HCT116 (cell line): ENCODE results near the gene GNLY. TPM values are rescaled to one million over a fixed set of nuclear protein-coding genes. Genes with fewer than 3 reads are reported as not detected.

Source experiments
- ATAC-seq: fragments of 200-7000 bp; cut with Tn5 transposase; 2 replicates; pipeline ENCODE4 v1.9.1; 2020; ENCODE audit warnings: mild to moderate bottlenecking, moderate library complexity
- BruUV-seq: library from RNA; stranded (reverse); fragments of 400-500 nt; replicated peaks from 2 replicates; lab custom pipeline; 2021; lab: Mats Ljungman, UMichigan
- CTCF ChIA-PET: fragments of 300-600 bp; sonication (Branson Sonifier 250); formaldehyde crosslinking; loops from one replicate; lab custom pipeline; 2021; ENCODE audit warnings: antibody characterized with exemption; lab: Charles Lee
- POLR2A ChIA-PET: fragments of 300-600, 350-600 bp; sonication (Branson Sonifier 250); formaldehyde crosslinking; loops from one replicate; lab custom pipeline; 2021; ENCODE audit warnings: antibody characterized with exemption; lab: Charles Lee
- RAD21 ChIA-PET, 2 experiments: fragments of 300-600 bp; sonication (Branson Sonifier 250); formaldehyde crosslinking; loops; one replicate each; lab custom pipeline; 2023; ENCODE audit warnings: low total read pairs in 2 of 2; ENCODE audit not compliant: uncharacterized antibody in 2 of 2, unreplicated experiment in 2 of 2, low non-redundant PET in 1 of 2; lab: Charles Lee
- DNase-seq: peaks from one replicate; pipeline ENCODE4 v3.0.0-alpha.2; 2010; ENCODE audit warnings: low read depth, low spot score
- H2AFZ ChIP-seq: fragments of 200-600 bp; shearing (Covaris generic), sonication (generic); 2 replicates; pipeline ENCODE4 v1.6.1; 2017; ENCODE audit warnings: low read depth, mixed run types, mixed read lengths, antibody characterized with exemption, low read length; ENCODE audit not compliant: poor library complexity, severe bottlenecking
- H3K27ac ChIP-seq: 2 replicates; pipeline ENCODE4 v1.5.1; 2012; ENCODE audit warnings: low read depth, low read length
- H3K27me3 ChIP-seq: fragments of 200-600 bp; sonication (generic); 2 replicates; pipeline ENCODE4 v1.6.1; 2016; ENCODE audit warnings: mixed run types, low read length, mixed read lengths; ENCODE audit not compliant: insufficient read depth
- H3K36me3 ChIP-seq, 2 experiments: fragments of 200-500 bp in 1 of 2; fragments of 200-600 bp in 1 of 2; sonication (Bioruptor generic) in 1 of 2; sonication (generic) in 1 of 2; 2 replicates each; pipeline versions ENCODE4 v1.5.1 to v1.6.1; 2014 to 2016; ENCODE audit warnings: low read length in 2 of 2, inconsistent platforms in 1 of 2, mixed read lengths in 1 of 2, mixed run types in 1 of 2; ENCODE audit not compliant: insufficient read depth in 2 of 2, control insufficient read depth in 1 of 2
- H3K4me1 ChIP-seq, 2 experiments: fragments of 200-600 bp in 1 of 2; sonication (generic) in 1 of 2; 2 replicates each; pipeline versions ENCODE4 v1.5.1 to v1.6.1; 2012 to 2017; ENCODE audit warnings: low read length in 2 of 2, inconsistent platforms in 1 of 2, mild to moderate bottlenecking in 1 of 2, mixed read lengths in 1 of 2, mixed run types in 1 of 2, moderate library complexity in 1 of 2; ENCODE audit not compliant: insufficient read depth in 2 of 2, control insufficient read depth in 1 of 2
- H3K4me2 ChIP-seq: fragments of 200-600 bp; sonication (generic); 2 replicates; pipeline ENCODE4 v1.6.1; 2017; ENCODE audit warnings: mixed run types, low read length, mixed read lengths
- H3K4me3 ChIP-seq, 2 experiments: fragments of 200-600 bp in 1 of 2; sonication (generic) in 1 of 2; replicated peaks in 1 of 2; 2 replicates each; pipeline ENCODE4 v1.5.1; 2011 to 2016; ENCODE audit warnings: low read length in 2 of 2, control low read depth in 1 of 2, low read depth in 1 of 2, mild to moderate bottlenecking in 1 of 2, mixed read lengths in 1 of 2, mixed run types in 1 of 2
- H3K79me2 ChIP-seq: fragments of 200-600 bp; sonication (generic); 2 replicates; pipeline ENCODE4 v1.6.1; 2017; ENCODE audit warnings: mild to moderate bottlenecking, mixed run types, low read length, moderate library complexity, mixed read lengths; ENCODE audit not compliant: insufficient read depth
- H3K9ac ChIP-seq: fragments of 200-600 bp; sonication (generic); 2 replicates; pipeline ENCODE4 v1.6.1; 2016; ENCODE audit warnings: low read length, mixed read lengths
- H3K9me2 ChIP-seq: fragments of 200-600 bp; sonication (generic), shearing (Covaris generic); 2 replicates; pipeline ENCODE4 v1.6.1; 2017; ENCODE audit warnings: mixed run types, mild to moderate bottlenecking, moderate library complexity; ENCODE audit not compliant: insufficient read depth
- H3K9me3 ChIP-seq, 2 experiments: fragments of 200-500 bp in 1 of 2; fragments of 200-600 bp in 1 of 2; sonication (Bioruptor generic) in 1 of 2; sonication (generic) in 1 of 2; 2 replicates each; pipeline ENCODE4 v1.6.1; 2014 to 2017; ENCODE audit warnings: low read length in 2 of 2, mixed read lengths in 2 of 2, inconsistent platforms in 1 of 2, low read depth in 1 of 2, mild to moderate bottlenecking in 1 of 2, mixed run types in 1 of 2, moderate library complexity in 1 of 2; ENCODE audit not compliant: control insufficient read depth in 1 of 2, insufficient read depth in 1 of 2
- H4K20me1 ChIP-seq: fragments of 200-600 bp; sonication (generic), shearing (Covaris generic); 2 replicates; pipeline ENCODE4 v1.6.1; 2017; ENCODE audit warnings: mixed run types, mild to moderate bottlenecking, moderate library complexity; ENCODE audit not compliant: insufficient read depth
- ATF3 ChIP-seq: IDR thresholded peaks from 2 replicates; pipeline ENCODE4 v1.6.1; 2012
- CBX3 ChIP-seq: IDR thresholded peaks from 2 replicates; pipeline ENCODE4 v1.6.1; 2012; ENCODE audit warnings: low read depth
- CEBPB ChIP-seq: IDR thresholded peaks from 2 replicates; pipeline ENCODE4 v1.6.1; 2012; ENCODE audit warnings: low read depth
- CTCF ChIP-seq, 3 experiments: fragments of 200-600 bp in 1 of 3; sonication (generic) in 1 of 3; IDR thresholded peaks in 2 of 3; conservative IDR thresholded peaks in 1 of 3; 2 replicates each; pipeline ENCODE4 v1.5.1; 2012 to 2017; ENCODE audit warnings: low read depth in 2 of 3, low read length in 2 of 3, antibody characterized with exemption in 1 of 3, borderline replicate concordance in 1 of 3, control low read depth in 1 of 3, mild to moderate bottlenecking in 1 of 3, mixed read lengths in 1 of 3, mixed run types in 1 of 3, moderate library complexity in 1 of 3; ENCODE audit not compliant: insufficient read depth in 1 of 3
- ELF1 ChIP-seq: IDR thresholded peaks from 2 replicates; pipeline ENCODE4 v1.6.1; 2012; ENCODE audit warnings: low read depth, borderline replicate concordance
- EZH2 ChIP-seq: fragments of 200-600 bp; sonication (generic); IDR thresholded peaks from 2 replicates; pipeline ENCODE4 v1.6.1; 2017; ENCODE audit warnings: antibody characterized with exemption, mixed run types
- EZH2phosphoT487 ChIP-seq: fragments of 200-600 bp; IDR thresholded peaks from 2 replicates; pipeline ENCODE4 v1.6.1; 2018; ENCODE audit warnings: antibody characterized with exemption, borderline replicate concordance
- FOSL1 ChIP-seq: IDR thresholded peaks from 2 replicates; pipeline ENCODE4 v1.6.1; 2012; ENCODE audit warnings: low read depth
- JUND ChIP-seq: IDR thresholded peaks from 2 replicates; pipeline ENCODE4 v1.6.1; 2012
- POLR2AphosphoS5 ChIP-seq: IDR thresholded peaks from 2 replicates; pipeline ENCODE4 v1.6.1; 2011; ENCODE audit warnings: mild to moderate bottlenecking, low read depth, low read length, moderate library complexity
- SIN3A ChIP-seq: IDR thresholded peaks from 2 replicates; pipeline ENCODE4 v1.6.1; 2012; ENCODE audit warnings: low read depth
- SP1 ChIP-seq: IDR thresholded peaks from 2 replicates; pipeline ENCODE4 v1.6.1; 2012; ENCODE audit warnings: low read depth
- SRF ChIP-seq: IDR thresholded peaks from 2 replicates; pipeline ENCODE4 v1.6.1; 2012; ENCODE audit warnings: low read depth
- TCF7L2 ChIP-seq: IDR thresholded peaks from 2 replicates; pipeline ENCODE4 v1.7.0; 2011; ENCODE audit warnings: borderline replicate concordance, inconsistent platforms; ENCODE audit not compliant: insufficient read depth, insufficient read length; ENCODE audit errors: extremely low read depth
- YY1 ChIP-seq: IDR thresholded peaks from 2 replicates; pipeline ENCODE4 v1.6.1; 2011; ENCODE audit warnings: low read length, low read depth, moderate library complexity, mild to moderate bottlenecking; ENCODE audit not compliant: insufficient replicate concordance; ENCODE audit errors: extremely low read depth
- ZBTB33 ChIP-seq: IDR thresholded peaks from 2 replicates; pipeline ENCODE4 v1.6.1; 2011; ENCODE audit warnings: mild to moderate bottlenecking, low read length, moderate library complexity; ENCODE audit not compliant: insufficient replicate concordance; ENCODE audit errors: extremely low read depth
- intact Hi-C: fragments of 100-400 bp; cut with micrococcal nuclease; formaldehyde crosslinking; loops from 2 replicates; pipeline ENCODE4 v1.10.0; 2022
- total RNA-seq: library from RNA; stranded (reverse); gene quantifications from one replicate; pipeline ENCODE4 v1.2.1, GENCODE V29; 2021; ENCODE audit not compliant: unreplicated experiment

GNLY gene
- total RNA-seq, 1 experiment from 2014 or later: 0.74 TPM

- intact Hi-C loops: loop anchor here (10.0 kb wide), 1 partner anchor 362 kb away; no protein-coding TSS in a partner anchor
- BruUV-seq: no TSS peak
Measured at GRCh38 chr2:85722519-85722918, 28.4 kb downstream of the GNLY start.

More at GRCh38 chr2:85722519-85722918, 28.4 kb downstream of the GNLY start:
- no peak for ATAC-seq
- no peaks in the 10 kb centered on the region for H3K79me2 ChIP-seq
- H4K20me1 ChIP-seq: no peaks in the 10 kb centered on the region
- TF ChIP-seq ELF1: no peak
- TF ChIP-seq CBX3: no peak
- TF ChIP-seq FOSL1: no peak
- no peak for TF ChIP-seq POLR2AphosphoS5
- no peak for TF ChIP-seq ATF3
- TF ChIP-seq ZBTB33: no peak
- TF ChIP-seq YY1: no peak
- TF ChIP-seq TCF7L2: no peak
- no peak for TF ChIP-seq SP1
- TF ChIP-seq EZH2: no peak
- no peak for TF ChIP-seq CEBPB
- TF ChIP-seq SRF: no peak
- no peak for TF ChIP-seq EZH2phosphoT487
- no peak for TF ChIP-seq SIN3A
- no peak for TF ChIP-seq CTCF (IDR thresholded peaks at IDR 0.05 in 2 of 3, conservative IDR thresholded peaks at IDR 0.05 in 1 of 3; ENCODE audit: borderline replicate concordance in 1 of 3, insufficient read depth in 1 of 3, low read depth in 2 of 3, low read length in 2 of 3)
- no peak for TF ChIP-seq JUND
- TF ChIP-seq, all 23 proteins: peak for 0
- Histone ChIP-seq H3K27me3 (0 out of 2 replicates have a peak, but pooled peaks cover 3% of the 10 kb centered on the region), H3K9me2 (no peaks in the 10 kb centered on the region), H3K4me2 (no peak overlapping the region), H3K4me3 (no peak overlapping the region), H3K9me3 (no peaks in the 10 kb centered on the region), H2AFZ (no peak overlapping the region), H3K36me3 (no peaks in the 10 kb centered on the region), H3K9ac (no peak overlapping the region), H3K27ac (no peak overlapping the region), H3K4me1 (no peaks in the 10 kb centered on the region)
- no peak for DNase-seq
- POLR2A ChIA-PET: no interaction called here
- RAD21 ChIA-PET: no interaction called here
- CTCF ChIA-PET: interaction anchor here (1.1 to 1.2 kb wide), 2 partner anchors 10 to 91 kb away, joined by 3 to 5 read pairs; no protein-coding TSS in a partner anchor
